Neural progenitor cell (in vitro differentiated cells): ENCODE data around the gene POC1A. TPM values are rescaled to one million over a fixed set of nuclear protein-coding genes. Genes with fewer than 3 reads are reported as not detected.

ENCODE experiments used
- DNase-seq: peaks from one replicate; pipeline ENCODE4 v3.0.0-alpha.2; 2016; ENCODE audit warnings: low spot score
- H2AFZ ChIP-seq: fragments of 200-600 bp; sonication (generic); replicated peaks from 2 replicates; pipeline ENCODE4 v1.6.1; 2016; ENCODE audit warnings: antibody characterized with exemption
- H3F3A ChIP-seq: fragments of 200-600 bp; sonication (generic); 2 replicates; pipeline ENCODE4 v1.6.1; 2016; ENCODE audit warnings: antibody characterized with exemption, low read depth
- H3K27ac ChIP-seq: fragments of 200-600 bp; sonication (generic); 2 replicates; pipeline ENCODE4 v1.5.1; 2016; ENCODE audit warnings: mild to moderate bottlenecking
- H3K27me3 ChIP-seq: fragments of 200-600 bp; sonication (generic); 2 replicates; pipeline ENCODE4 v1.6.1; 2016; ENCODE audit warnings: mild to moderate bottlenecking, moderate library complexity
- H3K36me3 ChIP-seq: fragments of 200-600 bp; sonication (generic); 2 replicates; pipeline ENCODE4 v1.5.1; 2016
- H3K4me1 ChIP-seq: fragments of 200-600 bp; sonication (generic); 2 replicates; pipeline ENCODE4 v1.6.1; 2016; ENCODE audit warnings: mixed run types
- H3K4me2 ChIP-seq: fragments of 200-600 bp; sonication (generic); 2 replicates; pipeline ENCODE4 v1.6.1; 2016
- H3K4me3 ChIP-seq: fragments of 200-600 bp; sonication (generic); 2 replicates; pipeline ENCODE4 v1.5.1; 2016
- H3K79me2 ChIP-seq: fragments of 200-600 bp; sonication (generic); 2 replicates; pipeline ENCODE4 v1.6.1; 2016; ENCODE audit warnings: low read depth
- H3K9ac ChIP-seq: fragments of 200-600 bp; sonication (generic); 2 replicates; pipeline ENCODE4 v1.6.1; 2016
- H3K9me3 ChIP-seq: fragments of 200-600 bp; sonication (generic); 2 replicates; pipeline ENCODE4 v1.5.1; 2016; ENCODE audit warnings: low read depth
- H4K20me1 ChIP-seq: fragments of 200-600 bp; sonication (generic); 2 replicates; pipeline ENCODE4 v1.6.1; 2016; ENCODE audit warnings: low read depth
- H3K27ac Mint-ChIP-seq: 3 replicates; pipeline ENCODE4 v1.8.0; 2021; ENCODE audit warnings: mixed read lengths
- H3K27me3 Mint-ChIP-seq: 2 replicates; pipeline ENCODE4 v1.8.0; 2022; ENCODE audit warnings: low read depth, mild to moderate bottlenecking, inconsistent platforms, moderate library complexity, mixed read lengths; ENCODE audit not compliant: insufficient read depth
- H3K36me3 Mint-ChIP-seq: 3 replicates; pipeline ENCODE4 v1.8.0; 2021; ENCODE audit warnings: mixed read lengths
- H3K4me1 Mint-ChIP-seq: 3 replicates; pipeline ENCODE4 v1.8.0; 2021; ENCODE audit warnings: mixed read lengths
- H3K4me3 Mint-ChIP-seq: 3 replicates; pipeline ENCODE4 v1.8.0; 2021; ENCODE audit warnings: mild to moderate bottlenecking, moderate library complexity, mixed read lengths
- H3K9me3 Mint-ChIP-seq: 3 replicates; pipeline ENCODE4 v1.8.0; 2020; ENCODE audit warnings: mixed read lengths
- EZH2 ChIP-seq: fragments of 200-600 bp; sonication (generic); IDR thresholded peaks from 2 replicates; pipeline ENCODE4 v1.6.1; 2017; ENCODE audit warnings: antibody characterized with exemption, mild to moderate bottlenecking, moderate library complexity
- EZH2phosphoT487 ChIP-seq: fragments of 200-600 bp; sonication (generic); IDR thresholded peaks from 2 replicates; pipeline ENCODE4 v1.6.1; 2017; ENCODE audit warnings: antibody characterized with exemption
- total RNA-seq: library from RNA; depleted of rRNA; stranded (reverse); fragments of >200 nt; gene quantifications from 2 replicates; pipeline ENCODE4 v1.2.3, GENCODE V29; 2015; ENCODE audit warnings: low replicate concordance
- TF ChIP-seq, protein P1 (sequence below): fragments of 200-600 bp; sonication (generic); IDR thresholded peaks from 2 replicates; pipeline ENCODE4 v1.5.1; 2017; ENCODE audit warnings: antibody characterized with exemption, mild to moderate bottlenecking

POC1A gene
- total RNA-seq, 1 donor from 2014 or later = 10.3 TPM

DNA sequence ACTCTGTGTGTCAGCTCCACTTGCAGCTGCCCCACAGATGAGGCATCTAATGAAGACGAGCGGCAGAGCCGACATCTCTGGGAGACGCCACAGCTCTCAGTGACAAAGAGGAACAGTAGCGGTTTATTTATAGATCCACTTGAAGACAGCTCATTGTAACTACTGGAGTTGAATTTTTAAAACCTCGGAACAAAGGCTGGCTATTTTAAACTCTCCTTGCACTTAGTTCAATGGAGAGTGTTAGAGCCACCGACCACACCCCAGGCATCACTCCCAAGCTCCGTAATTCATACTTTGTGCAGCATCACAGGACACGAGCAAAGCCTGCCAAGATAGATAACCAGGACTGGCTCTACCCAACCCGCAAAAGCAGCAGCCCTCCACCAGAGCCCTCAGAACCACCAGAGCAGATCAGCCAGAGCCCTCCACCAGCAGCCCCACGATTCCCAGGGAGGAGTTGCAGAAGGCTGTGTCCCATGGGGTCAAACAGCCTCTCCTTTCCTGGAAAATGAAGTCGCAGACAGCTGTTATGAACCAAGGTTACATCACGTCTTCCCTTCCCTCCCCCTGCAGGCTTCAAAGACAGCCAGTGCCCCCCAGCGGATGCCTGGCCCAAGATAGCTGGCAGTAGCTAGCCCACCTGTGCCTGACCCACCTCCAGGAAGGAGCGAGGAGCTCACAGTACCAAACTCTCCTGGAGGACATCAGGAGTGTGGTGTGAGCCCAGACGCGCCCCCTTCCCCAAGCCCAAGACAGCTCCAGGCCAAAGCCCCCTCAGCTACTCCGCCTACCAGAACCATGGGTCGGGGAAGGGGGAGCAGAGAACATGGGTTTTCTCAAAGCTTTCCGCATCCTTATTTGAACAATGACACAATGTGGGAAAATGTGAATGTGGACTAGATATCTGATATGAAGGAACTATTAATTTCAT, 45.7 kb downstream of the POC1A start:
- no peaks in the 10 kb centered on the region for H4K20me1 ChIP-seq
- no peaks in the 10 kb centered on the region for H3K9me3 ChIP-seq
- TF ChIP-seq, protein P1, sequence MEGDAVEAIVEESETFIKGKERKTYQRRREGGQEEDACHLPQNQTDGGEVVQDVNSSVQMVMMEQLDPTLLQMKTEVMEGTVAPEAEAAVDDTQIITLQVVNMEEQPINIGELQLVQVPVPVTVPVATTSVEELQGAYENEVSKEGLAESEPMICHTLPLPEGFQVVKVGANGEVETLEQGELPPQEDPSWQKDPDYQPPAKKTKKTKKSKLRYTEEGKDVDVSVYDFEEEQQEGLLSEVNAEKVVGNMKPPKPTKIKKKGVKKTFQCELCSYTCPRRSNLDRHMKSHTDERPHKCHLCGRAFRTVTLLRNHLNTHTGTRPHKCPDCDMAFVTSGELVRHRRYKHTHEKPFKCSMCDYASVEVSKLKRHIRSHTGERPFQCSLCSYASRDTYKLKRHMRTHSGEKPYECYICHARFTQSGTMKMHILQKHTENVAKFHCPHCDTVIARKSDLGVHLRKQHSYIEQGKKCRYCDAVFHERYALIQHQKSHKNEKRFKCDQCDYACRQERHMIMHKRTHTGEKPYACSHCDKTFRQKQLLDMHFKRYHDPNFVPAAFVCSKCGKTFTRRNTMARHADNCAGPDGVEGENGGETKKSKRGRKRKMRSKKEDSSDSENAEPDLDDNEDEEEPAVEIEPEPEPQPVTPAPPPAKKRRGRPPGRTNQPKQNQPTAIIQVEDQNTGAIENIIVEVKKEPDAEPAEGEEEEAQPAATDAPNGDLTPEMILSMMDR = no peak
- no peak for TF ChIP-seq EZH2phosphoT487
- no peak for TF ChIP-seq EZH2
- no peak overlapping the region for H3K9ac ChIP-seq
- H3K36me3 ChIP-seq = no peaks in the 10 kb centered on the region
- H3K27ac ChIP-seq = no peak overlapping the region
- no peaks in the 10 kb centered on the region for H3K4me1 ChIP-seq
- no peaks in the 10 kb centered on the region for H3K4me1 Mint-ChIP-seq
- no peaks in the 10 kb centered on the region for H3K79me2 ChIP-seq
- H3K4me3 ChIP-seq = no peak overlapping the region
- H3K4me3 Mint-ChIP-seq = no peak overlapping the region
- no peaks in the 10 kb centered on the region for H3F3A ChIP-seq
- H3K27ac Mint-ChIP-seq = peak overlapping the region; percentile 46
- no peaks in the 10 kb centered on the region for H3K27me3 ChIP-seq
- peaks cover 18% of the 10 kb centered on the region for H3K36me3 Mint-ChIP-seq
- no peak overlapping the region for H3K4me2 ChIP-seq
- no peak overlapping the region for H2AFZ ChIP-seq
- no peak for DNase-seq
- no peaks in the 10 kb centered on the region for H3K9me3 Mint-ChIP-seq
- H3K27me3 Mint-ChIP-seq = peaks cover 2% of the 10 kb centered on the region

DNA sequence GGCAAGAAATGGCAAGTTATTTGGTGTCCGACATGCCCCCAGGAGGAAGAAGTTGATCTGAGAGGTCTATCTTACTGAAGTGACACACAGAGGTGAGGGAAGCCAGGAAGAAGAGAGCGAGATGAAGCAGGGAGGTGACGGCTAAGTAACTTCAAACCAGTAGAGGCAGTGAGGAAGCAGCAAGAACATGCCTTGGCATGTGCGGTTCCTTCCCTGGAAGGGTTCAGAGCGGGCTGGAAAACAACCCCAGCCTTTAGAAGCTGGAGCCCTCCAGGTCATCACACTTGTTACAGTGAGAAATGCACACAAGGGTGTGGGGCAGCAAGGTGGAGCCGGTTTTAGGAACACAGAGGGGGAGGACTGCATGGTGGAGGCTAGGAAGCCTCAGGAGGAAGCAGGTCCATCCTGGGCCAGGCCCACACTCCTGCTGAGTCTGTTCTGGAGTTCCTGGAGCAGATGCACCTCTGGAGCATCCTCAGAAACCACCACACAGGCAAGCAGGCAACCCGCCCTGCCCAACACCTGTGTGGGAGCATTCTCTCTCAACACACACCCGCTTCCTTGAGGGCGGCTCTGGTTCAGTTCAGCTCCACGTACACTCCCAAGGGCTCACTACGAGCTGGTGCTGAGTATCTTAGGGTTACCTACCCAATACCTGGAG, 47.1 kb downstream of the POC1A start:
- Histone ChIP-seq H3K36me3 (peaks cover under 1% of the 10 kb centered on the region), H3K9me3 (no peaks in the 10 kb centered on the region), H3K4me2 (no peak overlapping the region), H3K27me3 (no peaks in the 10 kb centered on the region), H3K4me3 (no peak overlapping the region), H3K9ac (no peak overlapping the region), H2AFZ (no peak overlapping the region), H3K79me2 (no peaks in the 10 kb centered on the region), H4K20me1 (no peaks in the 10 kb centered on the region), H3F3A (no peaks in the 10 kb centered on the region), H3K27ac (no peak overlapping the region), H3K4me1 (no peaks in the 10 kb centered on the region)
- Mint-ChIP-seq H3K9me3 (no peaks in the 10 kb centered on the region), H3K36me3 (peaks cover 24% of the 10 kb centered on the region), H3K4me1 (no peaks in the 10 kb centered on the region), H3K27me3 (peaks cover 2% of the 10 kb centered on the region), H3K27ac (no peak overlapping the region), H3K4me3 (no peak overlapping the region)
- TF ChIP-seq EZH2phosphoT487 (no peak), EZH2 (no peak)
- TF ChIP-seq, protein P1 = no peak
- DNase-seq = no peak

DNA sequence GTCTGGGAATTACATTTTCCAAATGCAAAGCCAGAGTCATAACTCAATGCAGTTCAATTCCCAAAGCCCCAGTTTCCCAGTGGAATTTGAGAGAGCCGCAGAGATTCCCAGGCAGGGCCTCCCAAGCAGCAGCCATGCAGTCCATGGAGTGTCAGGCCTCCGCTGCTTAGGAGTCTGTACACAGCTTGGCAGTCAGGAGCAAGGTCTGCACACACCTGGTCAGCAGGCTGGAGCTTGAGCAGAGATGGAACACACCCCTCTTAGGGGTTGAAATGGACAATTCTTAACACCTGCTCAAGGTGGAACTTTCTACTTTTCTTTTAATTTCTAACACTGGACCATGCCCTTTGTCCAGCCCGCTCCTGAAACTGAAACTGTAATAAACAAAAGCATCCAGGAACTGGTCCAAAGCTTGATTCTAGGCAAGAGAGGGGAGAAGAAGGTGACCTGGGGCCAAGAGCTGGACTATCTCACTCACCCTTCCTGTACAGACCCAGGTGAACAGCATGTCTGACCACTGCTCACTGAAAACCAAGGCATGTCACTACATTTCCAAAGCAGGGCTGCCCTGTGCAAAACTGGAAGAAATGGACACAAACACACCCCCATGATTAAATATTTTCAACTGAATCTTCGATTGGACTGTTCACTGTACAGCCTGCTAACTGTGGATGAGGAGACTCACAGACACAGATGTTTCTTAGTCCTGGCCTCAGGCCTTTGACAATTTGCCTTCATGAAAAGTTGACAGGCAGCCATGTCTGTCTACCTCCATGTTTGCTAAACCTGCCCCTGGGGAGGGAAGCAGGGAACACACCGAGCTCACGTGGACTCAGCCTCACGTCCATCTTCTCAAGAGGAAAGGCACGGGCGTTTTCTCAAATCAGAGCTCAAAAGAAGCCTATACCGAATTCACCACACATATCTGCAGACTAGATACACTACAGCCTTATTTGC, 49.3 kb downstream of the POC1A start:
- Mint-ChIP-seq H3K4me3 (no peak overlapping the region), H3K4me1 (no peaks in the 10 kb centered on the region), H3K9me3 (peaks cover 3% of the 10 kb centered on the region), H3K27ac (peak overlapping the region; percentile 30), H3K27me3 (peaks cover 2% of the 10 kb centered on the region), H3K36me3 (peaks cover 33% of the 10 kb centered on the region)
- Histone ChIP-seq H3K9ac (no peak overlapping the region), H3K27me3 (no peaks in the 10 kb centered on the region), H3K27ac (no peak overlapping the region), H3F3A (no peaks in the 10 kb centered on the region), H4K20me1 (no peaks in the 10 kb centered on the region), H3K4me2 (no peak overlapping the region), H3K4me1 (no peaks in the 10 kb centered on the region), H3K4me3 (no peak overlapping the region), H3K79me2 (no peaks in the 10 kb centered on the region), H3K36me3 (peaks cover 8% of the 10 kb centered on the region), H2AFZ (no peak overlapping the region), H3K9me3 (peaks cover 5% of the 10 kb centered on the region)
- TF ChIP-seq EZH2phosphoT487 = no peak
- TF ChIP-seq, protein P1 = no peak
- no peak for TF ChIP-seq EZH2
- DNase-seq = no peak
